HG02623 (cell line): ENCODE data around the gene GCC2.
"Not testable (repeated sequence)": the region's sequence is repeated elsewhere in the genome, so short reads cannot be mapped to it uniquely, and the experiment has no call there.

Experiments used
- ATAC-seq: cut with Tn5 transposase; IDR thresholded peaks from one replicate; pipeline ENCODE4 v1.9.1; 2021; ENCODE audit warnings: moderate library complexity; ENCODE audit not compliant: unreplicated experiment

The GCC2 gene

GRCh38 chr2:108524688-108525087, 75.7 kb downstream of the GCC2 start:
- ATAC-seq: not testable (repeated sequence)

GRCh38 chr2:108525258-108525657, 76.3 kb downstream of the GCC2 start:
- not testable (repeated sequence) for ATAC-seq

- no peak for ATAC-seq
Observed at GRCh38 chr2:108531674-108532055, 82.7 kb downstream of the GCC2 start.

DNA sequence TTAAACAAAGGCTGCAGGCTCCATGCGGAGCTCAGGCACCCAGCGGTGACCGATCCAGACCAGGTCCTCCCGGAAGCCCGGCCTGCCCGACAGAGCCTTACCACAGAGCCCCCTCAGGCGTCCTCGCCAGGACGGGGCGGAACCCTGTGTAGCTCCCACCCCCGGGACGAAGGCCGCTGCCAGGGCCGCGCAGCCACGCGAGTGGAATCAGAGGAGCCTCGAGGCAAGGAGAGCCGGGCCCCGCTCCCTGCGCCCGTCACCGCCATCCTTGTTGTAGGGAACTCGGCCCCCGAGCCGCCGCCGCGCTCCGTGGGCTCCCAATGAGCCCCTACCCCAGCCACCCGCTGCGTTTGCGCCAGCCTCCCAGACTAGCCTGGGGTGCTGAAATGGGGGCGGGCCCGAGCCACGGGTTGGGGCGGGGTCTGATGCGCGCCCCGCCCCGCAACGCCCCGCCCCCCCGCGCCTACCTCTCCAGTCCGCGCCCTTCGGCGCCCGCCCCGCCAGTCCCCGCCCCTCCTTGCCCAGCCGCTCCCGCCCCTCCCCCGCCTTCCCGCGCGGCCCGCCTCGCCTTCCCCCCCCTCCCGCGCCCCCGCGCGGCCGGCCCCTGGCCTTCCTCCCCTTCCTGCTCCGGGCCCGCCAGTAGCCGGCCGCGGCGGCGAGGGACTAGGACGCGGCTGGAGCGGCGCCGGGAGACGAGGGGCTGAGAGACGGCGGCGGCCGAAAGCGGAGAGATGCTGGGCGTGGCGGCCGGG, 85.0 kb downstream of the GCC2 start, which contains the start of gene LIMS1:
LIMS1 (plus strand) TSS at position 639 of the 752 bp plus-strand sequence; CDS start at position 732, 93 bp downstream.
- peak; percentile 83 for ATAC-seq

- ATAC-seq: peak; percentile 29
Observed at GRCh38 chr2:108534584-108535356, 85.8 kb downstream of the GCC2 start.

DNA sequence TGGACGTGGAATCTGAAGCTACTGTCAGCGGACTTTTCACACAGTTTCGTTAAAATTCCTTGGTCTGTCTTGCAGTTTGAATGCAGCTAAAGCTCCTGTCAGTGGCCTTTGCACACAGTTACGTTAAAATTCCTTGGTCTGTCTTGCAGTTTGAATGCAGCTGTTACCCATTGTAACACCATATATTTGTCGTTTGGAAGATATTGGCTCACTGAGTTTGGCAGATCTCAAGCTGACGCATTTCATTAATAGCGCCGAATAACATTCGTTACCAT, 86.3 kb downstream of the GCC2 start:
- ATAC-seq: no peak

- no peak for ATAC-seq
Observed at GRCh38 chr2:108536133-108536780, 87.3 kb downstream of the GCC2 start.

DNA sequence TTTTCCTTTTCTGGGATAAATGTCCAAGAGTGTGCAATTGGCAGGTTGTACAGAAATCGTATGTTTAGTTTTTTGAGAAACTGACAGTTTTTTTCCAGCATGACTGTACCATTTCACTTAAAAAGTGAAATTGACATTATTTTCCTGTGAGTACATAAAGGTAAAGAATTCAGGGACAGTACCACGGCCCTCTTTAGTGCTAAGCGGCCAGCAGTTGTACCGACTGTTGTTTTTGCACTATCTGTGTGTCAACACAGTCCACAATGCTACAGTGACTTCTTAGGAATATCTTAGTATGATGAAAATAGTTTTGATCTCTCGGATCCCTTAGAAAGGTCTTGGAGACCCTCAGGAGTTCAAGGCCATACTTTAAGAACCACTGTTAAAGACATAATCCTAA, 87.9 kb downstream of the GCC2 start:
- no peak for ATAC-seq

- no peak for ATAC-seq
Observed at GRCh38 chr2:108538000-108538625, 89.1 kb downstream of the GCC2 start.

DNA sequence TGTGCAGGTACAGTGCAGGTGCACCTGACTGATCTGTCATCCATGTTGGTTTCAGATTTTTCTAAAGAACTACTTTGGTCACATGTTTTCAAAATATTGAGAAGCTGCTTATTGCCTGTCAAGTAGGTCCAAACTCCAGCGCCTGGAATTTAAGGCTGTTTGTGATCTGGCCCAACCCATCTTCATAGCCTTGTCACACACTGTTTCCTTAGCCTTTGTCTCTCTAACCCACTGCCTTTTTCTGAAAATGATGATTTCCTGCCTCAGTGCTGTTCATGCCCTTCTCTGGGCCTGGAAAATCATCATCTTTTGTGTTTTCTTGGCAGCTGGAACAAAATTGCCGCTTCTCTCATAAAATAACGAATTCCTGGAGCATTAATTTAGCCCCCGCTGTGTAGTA, 92.4 kb downstream of the GCC2 start:
- no peak for ATAC-seq

- no peak for ATAC-seq
Observed at GRCh38 chr2:108542071-108542470, 93.1 kb downstream of the GCC2 start.

DNA sequence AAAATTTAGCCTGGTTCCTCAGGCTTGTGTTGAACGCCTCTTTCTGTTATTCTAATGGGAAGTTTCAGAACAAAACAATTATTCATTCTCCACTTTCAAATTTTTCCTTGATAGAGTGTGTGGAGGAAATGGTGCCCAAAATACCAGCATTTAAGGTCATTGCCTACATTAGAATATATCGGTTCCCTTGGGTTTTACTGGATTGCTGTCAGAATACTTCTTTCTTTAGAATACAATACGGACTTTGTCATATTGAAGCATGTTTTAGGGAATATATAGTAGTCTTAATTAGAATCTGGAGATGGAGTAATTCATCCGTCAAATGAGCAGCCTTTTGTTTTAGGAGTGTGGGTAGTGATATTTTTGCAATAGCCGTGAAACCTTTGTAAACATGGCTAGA, 98.6 kb downstream of the GCC2 start:
- ATAC-seq: no peak

- no peak for ATAC-seq
Observed at GRCh38 chr2:108548208-108549003, 99.4 kb downstream of the GCC2 start.

GRCh38 chr2:108552566-108552965, 103.6 kb downstream of the GCC2 start:
- ATAC-seq: no peak

DNA sequence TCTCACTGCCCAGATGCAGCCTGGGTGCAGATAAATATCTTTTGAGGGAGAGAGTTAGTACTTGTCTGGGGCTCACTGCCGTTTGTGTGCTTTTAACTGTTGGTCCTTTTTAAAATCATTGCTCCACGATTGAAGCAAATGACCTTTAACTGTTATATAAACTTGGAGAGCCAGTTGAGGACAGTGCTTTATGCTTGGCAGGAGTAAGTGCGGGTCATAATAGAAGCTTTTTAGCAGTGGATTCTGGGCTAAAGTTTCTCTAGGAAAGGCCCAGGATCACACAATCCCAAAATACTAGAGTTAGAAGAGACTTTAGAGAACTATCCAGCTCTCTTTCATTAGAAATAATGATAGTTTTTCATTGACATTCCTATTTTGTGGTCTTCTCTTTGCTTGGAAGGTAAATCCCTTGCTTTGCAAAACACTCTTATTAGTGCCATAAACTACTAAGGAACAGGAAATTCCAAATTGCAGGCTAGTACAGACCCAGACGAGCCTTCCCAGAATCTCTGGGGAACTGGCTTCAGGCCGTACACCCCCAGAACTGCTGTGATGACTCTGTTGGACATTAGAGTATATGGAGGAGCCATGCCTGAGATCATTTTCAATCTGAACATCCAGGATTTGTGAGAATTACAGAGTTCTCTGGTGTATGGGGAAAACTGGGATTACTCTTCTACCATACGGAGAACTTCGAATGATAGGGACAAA, 104.4 kb downstream of the GCC2 start:
- no peak for ATAC-seq

DNA sequence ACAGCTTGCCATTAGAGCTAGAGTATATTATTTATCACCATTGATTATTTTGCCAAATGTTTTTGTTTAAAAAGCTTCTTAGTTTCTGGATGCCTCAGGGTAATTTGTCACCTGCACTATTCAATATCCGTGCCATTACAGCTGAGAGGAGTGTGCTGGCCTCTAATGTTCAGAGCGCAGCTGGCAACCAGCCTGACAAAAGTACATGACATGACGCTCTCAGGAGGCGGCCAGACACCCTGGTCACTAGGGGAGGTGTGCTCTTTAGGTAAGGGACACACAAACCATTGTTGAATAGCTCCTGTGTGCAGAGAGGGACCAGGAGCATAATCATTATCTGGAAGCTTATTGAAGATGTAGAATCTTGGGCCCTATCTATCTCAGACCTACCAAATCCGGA, 105.5 kb downstream of the GCC2 start:
- no peak for ATAC-seq

- no peak for ATAC-seq
Observed at GRCh38 chr2:108555572-108555971, 106.6 kb downstream of the GCC2 start.

GRCh38 chr2:108556581-108556980, 107.6 kb downstream of the GCC2 start:
- not testable (repeated sequence) for ATAC-seq
